ENCODE results near the gene PPP1R16B.

GRCh38 chr20:38791940-38792339, 13.6 kb upstream of the PPP1R16B start:
- TF ChIP-seq, protein P1, sequence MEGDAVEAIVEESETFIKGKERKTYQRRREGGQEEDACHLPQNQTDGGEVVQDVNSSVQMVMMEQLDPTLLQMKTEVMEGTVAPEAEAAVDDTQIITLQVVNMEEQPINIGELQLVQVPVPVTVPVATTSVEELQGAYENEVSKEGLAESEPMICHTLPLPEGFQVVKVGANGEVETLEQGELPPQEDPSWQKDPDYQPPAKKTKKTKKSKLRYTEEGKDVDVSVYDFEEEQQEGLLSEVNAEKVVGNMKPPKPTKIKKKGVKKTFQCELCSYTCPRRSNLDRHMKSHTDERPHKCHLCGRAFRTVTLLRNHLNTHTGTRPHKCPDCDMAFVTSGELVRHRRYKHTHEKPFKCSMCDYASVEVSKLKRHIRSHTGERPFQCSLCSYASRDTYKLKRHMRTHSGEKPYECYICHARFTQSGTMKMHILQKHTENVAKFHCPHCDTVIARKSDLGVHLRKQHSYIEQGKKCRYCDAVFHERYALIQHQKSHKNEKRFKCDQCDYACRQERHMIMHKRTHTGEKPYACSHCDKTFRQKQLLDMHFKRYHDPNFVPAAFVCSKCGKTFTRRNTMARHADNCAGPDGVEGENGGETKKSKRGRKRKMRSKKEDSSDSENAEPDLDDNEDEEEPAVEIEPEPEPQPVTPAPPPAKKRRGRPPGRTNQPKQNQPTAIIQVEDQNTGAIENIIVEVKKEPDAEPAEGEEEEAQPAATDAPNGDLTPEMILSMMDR (IDR thresholded peaks at IDR 0.05) = no peak
- no peak for TF ChIP-seq POLR2A (IDR thresholded peaks at IDR 0.05)

All from suprapubic skin (tissue), 3 donors.